HG03558 (cell line): ENCODE data around the gene ZBTB32.

Experiments used
- ATAC-seq: cut with Tn5 transposase; IDR thresholded peaks from one replicate; pipeline ENCODE4 v1.9.1; 2021; ENCODE audit warnings: moderate number of reproducible peaks; ENCODE audit not compliant: unreplicated experiment; ENCODE audit errors: extremely low read depth

ZBTB32 gene

DNA sequence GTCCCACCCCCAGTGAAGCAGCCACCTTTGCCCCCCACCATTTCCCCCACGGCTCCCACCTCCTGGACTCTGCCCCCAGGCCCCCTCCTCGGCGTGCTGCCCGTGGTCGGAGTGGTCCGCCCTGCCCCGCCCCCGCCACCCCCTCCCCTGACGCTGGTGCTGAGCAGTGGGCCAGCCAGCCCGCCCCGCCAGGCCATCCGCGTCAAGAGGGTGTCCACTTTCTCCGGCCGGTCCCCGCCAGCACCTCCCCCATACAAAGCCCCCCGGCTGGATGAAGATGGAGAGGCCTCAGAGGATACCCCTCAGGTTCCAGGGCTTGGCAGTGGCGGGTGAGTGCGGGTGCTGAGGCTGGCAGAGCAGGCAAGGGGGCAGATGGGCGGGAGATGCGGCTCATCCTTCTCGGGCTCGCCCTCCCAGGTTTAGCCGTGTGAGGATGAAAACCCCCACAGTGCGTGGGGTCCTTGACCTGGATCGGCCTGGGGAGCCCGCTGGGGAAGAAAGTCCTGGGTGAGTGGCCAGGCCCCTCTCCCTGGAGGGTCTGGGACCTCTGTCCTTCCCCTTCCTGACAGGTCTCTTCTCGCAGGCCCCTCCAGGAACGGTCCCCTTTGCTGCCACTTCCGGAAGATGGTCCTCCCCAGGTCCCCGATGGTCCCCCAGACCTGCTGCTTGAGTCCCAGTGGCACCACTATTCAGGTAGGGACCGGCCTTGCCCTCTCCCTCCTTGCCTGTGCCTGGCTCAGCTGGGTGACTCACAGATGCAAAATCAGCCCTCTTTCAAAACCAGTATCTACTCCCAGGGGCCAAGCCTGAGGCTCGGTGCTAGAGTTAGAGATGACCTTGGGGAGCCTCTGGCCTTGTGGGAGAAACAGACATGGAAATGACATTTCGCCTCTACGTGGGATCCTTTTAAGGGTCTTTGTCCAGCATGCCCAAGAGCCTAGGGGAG is 29.1 kb downstream of the ZBTB32 start:
- no peak for ATAC-seq

DNA sequence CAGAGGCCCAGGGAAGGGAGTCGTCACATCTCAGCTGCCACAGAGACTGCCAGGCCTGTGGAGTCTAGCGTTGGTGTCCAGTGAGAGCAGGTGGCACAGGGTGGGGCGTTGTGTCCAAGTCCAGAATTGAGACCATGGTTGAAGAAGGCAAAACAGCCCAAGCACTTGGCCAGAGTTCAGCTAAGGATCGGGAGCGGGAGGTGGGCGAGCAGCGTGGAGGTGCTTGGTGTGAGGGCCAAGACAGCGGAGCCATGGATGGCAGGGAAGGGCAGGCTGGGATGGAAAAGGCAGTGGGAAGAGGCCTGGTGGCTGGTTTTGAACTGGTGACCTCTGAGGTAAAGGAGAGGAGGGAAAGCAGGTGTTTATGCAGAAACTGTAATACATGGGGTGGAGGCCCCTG is 29.9 kb downstream of the ZBTB32 start:
- no peak for ATAC-seq

DNA sequence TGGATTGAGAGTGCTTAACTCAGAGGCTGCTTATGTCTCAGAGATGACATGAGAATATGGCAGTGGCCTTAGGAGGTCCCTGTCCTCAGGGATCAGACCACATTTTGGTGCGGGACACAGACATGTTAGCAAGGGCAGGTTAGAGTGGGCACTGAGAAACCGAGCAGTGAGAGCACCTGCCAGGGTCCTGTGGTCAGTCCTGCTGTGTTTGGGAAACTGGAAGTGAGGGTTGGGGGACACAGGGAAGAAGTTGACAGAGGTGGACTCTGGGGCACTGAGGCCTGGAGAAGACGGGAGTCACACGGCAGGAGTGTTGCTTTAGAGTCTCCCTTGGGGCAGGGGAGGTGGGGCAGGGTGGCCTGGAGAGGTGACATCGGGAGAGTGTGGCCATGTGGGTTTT is 30.5 kb downstream of the ZBTB32 start:
- ATAC-seq, result no peak

DNA sequence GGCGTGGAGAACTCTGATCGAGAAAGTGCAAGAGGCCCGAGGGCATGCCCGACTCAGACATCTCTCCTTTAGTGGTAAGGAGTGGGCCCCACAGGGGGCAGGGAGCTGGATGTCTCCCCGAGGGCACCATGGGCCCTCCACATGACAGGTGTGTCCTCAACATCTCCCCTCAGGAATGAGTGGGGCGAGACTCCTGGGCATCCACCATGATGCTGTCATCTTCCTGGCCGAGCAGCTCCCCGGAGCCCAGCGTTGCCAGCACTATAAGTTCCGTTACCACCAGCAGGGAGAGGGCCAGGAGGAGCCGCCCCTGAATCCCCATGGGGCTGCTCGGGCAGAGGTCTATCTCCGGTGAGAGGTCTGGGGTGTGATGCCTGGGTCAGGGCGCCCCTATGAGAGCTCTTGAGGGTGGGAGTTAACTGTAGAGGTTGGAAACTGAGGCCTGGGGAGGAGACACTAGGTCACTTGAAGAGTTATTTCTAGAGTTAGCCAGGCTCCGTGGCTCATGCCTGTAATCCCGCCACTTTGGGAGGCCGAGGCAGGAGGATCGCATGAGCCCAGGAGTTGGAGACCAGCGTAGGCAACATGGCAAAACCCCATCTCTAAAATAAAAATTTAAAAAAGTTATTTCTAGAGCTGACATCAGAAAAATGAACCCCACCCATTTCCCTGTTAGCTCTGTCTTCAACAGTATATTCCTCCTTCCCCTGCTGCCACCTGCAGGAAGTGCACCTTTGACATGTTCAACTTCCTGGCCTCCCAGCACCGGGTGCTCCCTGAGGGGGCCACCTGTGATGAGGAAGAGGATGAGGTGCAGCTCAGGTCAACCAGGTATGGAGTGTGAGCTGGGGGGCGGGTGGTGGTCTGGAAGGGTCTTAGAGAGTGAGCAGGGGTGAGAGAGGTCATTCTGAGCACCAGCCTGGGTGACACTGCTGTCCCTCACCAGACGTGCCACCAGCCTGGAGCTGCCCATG is 32.8 kb downstream of the ZBTB32 start:
- no peak for ATAC-seq

DNA sequence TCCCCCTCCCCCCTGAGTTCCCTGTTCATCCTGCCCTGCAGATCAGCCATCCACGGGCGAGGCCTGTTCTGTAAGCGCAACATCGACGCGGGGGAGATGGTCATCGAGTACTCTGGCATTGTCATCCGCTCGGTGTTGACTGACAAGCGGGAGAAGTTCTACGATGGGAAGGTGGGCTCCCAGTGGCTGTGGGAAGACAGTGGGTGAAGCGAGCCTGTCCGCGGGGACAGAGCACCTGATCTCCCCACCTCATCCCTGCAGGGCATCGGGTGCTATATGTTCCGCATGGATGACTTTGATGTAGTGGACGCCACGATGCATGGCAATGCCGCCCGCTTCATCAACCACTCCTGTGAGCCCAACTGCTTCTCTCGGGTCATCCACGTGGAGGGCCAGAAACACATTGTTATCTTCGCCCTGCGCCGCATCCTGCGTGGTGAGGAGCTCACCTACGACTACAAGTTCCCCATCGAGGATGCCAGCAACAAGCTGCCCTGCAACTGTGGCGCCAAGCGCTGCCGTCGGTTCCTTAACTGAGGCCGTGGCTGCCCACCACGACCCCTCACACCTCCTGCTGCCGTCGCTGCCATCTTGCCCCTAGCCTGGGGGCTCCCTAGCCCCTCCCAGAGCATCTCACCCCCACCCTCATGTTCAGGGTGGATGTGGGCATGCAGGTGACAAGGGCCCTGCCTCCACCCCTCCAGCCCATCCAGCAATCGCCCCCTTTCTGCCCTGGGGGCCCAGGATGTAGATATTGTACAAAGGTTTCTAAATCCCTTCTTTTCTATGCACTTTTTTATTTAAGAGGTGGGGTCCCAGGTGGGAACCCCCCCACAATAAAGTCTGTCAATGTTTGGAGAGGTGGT is 33.9 kb downstream of the ZBTB32 start:
- no peak for ATAC-seq

DNA sequence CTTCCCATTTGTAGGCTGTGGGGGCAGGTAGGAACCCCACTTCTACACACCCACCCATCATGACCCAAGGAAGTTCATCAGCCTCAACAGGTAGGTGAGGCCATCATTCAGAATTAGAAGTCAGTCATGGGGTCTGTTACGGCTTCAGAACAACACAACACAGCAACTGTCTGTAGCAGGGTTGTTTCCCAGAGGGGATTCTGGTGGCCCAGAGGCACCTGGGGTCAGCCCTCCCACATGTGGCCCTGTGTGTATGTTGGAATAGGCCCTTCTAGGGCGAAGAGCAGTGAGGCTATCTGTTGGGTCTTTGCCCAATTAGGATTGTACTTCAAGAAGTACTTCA is 34.5 kb downstream of the ZBTB32 start:
- ATAC-seq, result no peak

DNA sequence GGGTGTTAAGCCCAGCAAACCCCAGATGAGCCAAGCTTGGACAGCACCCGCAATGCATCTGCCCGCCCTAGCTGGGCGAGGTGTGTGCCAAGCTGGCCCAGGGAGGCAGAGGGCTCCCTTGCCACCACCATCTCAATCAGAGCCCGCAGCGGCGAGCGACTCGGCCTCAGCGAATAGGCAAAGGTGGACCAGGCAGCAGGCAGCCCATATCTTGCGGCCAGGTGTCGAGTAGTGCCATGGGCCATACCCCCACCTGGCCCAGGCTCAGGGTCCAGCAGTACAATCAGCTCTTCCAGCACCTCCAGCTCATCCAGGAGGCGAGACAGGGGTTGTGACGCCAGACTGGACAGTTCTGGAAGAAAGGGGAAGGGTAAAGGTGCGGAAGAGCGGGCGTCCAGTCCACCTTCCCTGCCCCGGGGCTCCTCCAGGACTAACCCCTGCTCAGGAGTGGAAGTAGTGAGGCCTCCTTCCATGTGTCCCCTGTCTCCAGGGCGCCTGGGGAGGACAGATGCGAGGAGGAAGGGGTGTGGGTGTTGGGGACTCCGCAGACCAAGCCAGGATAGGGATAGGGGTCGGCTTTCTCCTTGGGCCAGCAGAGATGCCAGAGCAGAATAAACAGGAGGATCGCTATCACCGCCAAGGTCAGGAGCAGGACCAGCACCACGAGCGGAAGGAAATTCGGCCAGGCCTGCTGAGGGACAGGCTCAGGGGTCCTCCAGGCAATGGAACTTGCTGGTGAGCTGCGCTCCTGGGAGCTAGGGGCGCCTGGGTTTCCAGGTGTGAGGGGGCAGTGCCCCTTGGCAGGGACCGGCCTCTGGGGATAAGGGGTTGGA is 35.1 kb downstream of the ZBTB32 start:
- no peak for ATAC-seq

DNA sequence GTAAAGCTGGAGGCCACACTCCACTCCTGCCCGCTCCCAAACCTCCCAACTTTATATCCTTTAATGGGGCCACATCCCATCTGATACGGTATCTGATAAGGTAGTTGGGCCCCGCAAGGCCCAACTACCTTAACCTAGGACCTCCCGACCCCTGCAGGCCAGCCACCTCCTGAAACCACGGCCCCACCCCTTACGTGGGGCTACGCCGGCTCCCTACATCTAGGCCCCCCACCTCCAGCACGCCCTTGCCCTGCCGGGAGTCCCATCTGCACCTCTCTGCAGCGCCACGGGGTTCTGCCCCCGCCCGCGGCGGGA is 35.7 kb downstream of the ZBTB32 start:
- no peak for ATAC-seq

DNA sequence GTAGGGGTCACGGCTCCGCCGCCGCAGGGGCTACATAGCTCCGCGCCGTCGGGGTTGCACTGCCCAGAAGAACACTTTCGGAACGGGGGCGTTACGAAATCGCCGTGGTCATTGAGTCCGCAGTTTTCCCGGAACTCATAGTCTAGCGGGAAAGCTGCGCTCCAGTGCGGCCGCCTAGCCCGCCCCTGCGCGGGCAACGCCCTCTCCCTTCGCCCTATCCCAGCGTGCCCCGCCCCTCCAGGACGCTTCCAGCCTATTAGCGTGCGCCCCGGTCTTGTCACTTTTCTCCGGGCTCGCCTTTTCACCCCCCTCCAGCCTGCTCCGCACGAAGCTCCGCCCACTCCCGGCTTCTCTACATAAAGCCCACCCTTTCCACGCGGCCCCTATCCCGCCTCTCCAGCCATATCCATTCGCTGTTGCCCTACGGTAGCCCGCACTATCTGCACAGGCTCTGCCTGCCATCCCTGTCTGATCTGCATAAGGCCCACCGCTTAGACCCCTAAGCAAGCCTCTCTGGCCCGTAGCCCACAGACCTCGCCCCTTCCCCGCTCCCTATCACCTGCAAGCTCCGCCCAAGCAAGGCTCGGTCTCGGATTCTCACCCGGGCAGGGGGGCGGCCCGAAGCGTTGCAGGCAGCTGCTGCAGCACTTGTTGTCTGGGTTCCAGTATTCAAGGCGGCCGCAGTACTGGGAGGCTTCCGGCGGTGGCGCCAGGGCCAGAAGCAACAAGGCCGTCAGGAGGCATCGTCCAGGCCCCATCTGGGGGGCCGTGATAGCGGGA is 36.3 kb downstream of the ZBTB32 start:
- ATAC-seq, result peak; percentile 28

DNA sequence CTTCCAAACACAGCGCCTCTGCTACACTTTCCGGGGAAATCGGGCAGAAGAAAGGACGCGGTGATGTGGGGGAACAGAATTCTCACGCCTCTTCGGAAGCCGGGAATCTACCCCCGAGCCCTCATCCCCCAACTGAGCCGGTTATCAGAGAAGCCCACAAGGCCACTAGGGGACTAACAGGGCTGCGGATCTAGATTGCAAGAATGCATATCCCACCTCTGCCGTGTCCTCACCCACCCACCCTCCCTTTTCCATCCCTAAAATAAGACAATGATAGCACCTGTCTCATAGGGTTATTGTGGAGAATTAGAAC is 36.8 kb downstream of the ZBTB32 start:
- ATAC-seq, result no peak

DNA sequence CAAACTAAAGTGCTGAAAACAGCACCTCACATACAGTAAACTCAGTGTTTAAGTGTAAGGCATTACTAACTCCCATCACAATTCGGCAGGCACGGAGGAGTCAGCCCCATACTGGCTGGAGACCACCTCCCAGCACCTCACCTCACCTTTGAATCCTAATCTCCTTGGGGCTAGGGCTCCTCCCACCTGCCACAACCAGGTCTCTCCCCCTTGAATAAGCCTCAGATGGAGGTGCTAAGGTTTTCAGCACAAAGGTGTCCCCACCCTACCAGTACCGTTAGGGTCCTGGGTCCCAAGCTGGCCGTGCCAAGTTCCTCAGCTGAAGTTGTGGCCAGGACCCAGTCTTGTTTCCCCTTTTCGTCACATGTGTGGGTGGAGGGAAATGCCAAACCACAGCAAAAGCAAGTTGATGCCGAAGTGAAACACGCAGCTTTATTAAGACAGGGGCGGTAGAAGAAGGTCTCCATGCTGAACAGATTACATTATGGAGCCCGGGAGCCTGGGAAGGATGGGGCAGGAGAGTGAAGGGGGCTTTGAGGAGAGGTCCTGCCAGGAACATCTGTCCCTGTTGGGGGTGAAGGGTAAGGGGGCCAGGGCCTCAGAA is 37.9 kb downstream of the ZBTB32 start, which contains the start of gene IGFLR1:
IGFLR1 (minus strand) TSS at position 332 of the 604 bp plus-strand sequence. CDS start 1,272 bp downstream, outside the sequence.
- no peak for ATAC-seq

DNA sequence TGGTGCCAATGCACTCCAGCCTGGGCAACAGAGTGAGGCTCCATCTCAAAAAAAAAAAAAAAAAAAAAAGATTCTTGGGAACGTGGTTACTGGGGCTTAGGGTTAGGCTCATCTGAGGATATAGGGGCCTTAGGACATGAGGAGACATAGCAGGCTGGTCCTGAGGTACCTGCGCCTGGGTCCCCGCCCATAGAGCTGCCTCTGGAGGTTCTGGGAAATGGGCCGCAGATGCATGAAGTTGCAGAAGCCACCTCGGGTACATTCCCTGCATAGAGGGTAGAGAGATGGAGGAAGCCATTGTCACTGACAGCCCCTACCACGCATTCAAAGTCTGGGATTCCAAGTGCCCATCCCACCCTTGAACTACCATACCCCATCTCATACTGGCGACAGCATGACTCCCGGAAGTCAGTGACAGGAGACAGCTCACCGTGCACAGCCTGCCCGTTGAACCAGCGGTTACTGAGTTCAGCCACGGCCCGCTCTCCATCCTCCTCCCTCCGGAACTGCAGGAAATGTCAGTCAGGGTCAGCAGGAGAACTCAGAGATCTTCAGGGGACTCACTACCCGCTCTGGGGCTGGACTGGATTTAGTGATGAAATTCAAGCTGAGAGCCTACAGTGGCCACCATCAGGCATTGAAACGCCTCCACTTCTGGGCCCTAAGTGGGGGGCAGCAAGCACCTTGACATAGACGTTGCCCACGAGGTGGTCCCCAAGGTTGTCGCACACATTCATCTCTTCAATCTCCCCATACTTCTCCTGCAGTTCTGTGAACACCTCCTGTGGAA is 39.5 kb downstream of the ZBTB32 start:
- ATAC-seq, result no peak

DNA sequence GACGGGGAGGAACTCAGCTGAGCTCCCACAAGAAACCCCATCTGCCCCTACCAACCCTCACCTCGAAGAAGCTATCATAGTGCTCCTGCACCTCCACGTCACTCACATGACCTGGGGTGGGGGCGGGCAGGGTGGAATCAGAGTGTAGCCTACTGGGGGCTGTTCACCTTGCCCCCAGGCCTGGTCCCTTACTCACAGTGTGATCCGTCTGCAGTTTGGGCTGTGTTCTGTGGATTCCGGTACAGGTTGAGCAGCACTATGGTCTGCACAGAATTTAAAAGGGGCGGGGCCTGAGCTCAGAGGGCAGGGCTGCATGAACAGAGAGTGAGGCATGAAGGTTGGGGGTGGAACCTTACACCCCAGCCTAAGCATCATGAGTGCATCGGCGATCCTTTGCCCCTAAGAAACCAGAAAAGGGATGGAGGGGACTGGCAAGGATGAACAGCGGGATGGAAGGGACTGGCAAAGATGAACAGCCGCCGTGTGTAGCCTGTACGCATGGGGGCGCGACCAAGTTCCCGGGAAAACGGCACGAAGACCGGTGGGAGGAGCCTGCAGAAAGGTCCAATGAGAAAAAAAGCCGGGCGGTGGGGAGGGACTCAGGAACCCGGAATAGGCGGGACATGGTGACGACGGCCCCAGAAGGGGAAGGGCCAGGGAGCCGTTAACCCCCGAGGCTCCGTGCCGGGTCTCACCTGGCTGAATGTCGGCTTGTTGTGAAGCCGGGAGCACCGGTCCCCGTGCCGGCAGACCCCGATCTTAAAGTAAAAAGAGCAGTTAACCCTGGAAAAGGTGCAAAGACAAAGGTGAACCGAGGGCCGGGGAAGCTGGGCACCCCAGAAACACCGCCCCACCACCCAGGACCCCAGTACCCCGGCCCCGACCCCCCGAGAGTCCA is 40.3 kb downstream of the ZBTB32 start:
- ATAC-seq, result no peak

DNA sequence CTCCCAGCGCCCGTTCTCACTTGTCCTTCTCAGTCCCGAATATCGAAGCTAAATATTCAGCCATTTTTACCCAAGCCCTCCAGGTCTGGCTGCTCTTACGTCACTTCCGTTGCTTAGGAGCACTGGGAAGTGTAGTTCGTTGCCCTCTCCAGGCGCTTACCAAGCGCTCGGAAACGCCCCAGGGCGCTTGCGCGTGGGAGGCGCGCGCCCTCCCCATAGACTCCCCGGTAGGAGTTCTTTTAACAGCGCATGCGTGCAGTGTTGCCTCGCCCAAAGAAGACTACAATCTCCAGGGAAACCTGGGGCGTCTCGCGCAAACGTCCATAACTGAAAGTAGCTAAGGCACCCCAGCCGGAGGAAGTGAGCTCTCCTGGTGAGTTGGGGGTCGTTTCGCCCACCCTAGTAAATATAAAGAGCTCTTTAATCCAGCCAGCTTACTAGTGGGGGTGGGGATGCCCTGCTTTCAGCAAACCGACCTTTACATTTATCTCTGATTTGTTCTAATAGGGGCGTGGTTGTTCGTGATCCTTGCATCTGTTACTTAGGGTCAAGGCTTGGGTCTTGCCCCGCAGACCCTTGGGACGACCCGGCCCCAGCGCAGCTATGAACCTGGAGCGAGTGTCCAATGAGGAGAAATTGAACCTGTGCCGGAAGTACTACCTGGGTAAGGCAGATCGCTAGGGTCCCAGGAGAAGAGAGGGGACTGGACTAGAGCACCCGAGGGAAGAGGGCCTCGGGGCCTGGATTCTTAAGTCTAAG is 41.1 kb downstream of the ZBTB32 start, which contains the start of the genes PSENEN and U2AF1L4:
PSENEN (plus strand) TSS at position 324 of the 759 bp plus-strand sequence; CDS start at position 604, 280 bp downstream.
U2AF1L4 (minus strand) TSS at position 91 of the 759 bp plus-strand sequence; CDS start at position 64, 27 bp downstream.
- no peak for ATAC-seq

DNA sequence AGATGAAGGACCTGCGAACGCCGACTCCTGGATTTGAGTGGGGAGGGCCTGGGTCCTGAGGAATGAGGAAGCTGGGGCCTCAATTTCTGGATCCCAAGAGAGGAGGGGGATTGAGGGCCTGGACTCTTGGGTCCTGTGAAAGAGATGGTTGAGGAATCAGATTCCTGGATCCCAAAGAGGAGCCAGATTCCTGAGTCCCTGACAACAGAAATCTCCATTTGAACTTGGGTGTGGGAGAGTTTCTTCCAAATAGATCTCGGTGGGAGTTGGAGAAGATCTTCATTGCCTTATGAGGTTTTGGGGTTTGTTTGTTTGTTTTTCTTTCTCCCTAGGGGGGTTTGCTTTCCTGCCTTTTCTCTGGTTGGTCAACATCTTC is 41.7 kb downstream of the ZBTB32 start:
- ATAC-seq, result no peak

DNA sequence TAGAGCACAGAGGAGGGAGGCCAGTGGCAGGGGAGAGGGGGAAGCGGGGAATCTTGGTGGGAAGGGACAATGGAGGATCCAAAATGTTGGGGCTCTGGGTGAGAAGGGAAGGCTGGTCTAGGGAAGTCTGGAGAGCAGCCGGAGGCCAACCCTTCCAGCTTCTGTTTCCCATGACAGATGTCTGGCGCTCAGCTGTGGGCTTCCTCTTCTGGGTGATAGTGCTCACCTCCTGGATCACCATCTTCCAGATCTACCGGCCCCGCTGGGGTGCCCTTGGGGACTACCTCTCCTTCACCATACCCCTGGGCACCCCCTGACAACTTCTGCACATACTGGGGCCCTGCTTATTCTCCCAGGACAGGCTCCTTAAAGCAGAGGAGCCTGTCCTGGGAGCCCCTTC is 42.2 kb downstream of the ZBTB32 start:
- no peak for ATAC-seq
